Esophagus muscularis mucosa (tissue), 4 donors: ENCODE data around the gene WBP2. TPM values are rescaled to one million over a fixed set of nuclear protein-coding genes. Genes with fewer than 3 reads are reported as not detected.
"Not testable (repeated sequence)": the region's sequence is repeated elsewhere in the genome, so short reads cannot be mapped to it uniquely, and the experiment has no call there.

Source experiments
- DNase-seq: peaks from one replicate; pipeline ENCODE4 v3.0.0-alpha.2; 2017; ENCODE audit errors: extremely low spot score
- H3K27ac ChIP-seq, 4 donors: fragments of 200-600 bp; sonication (generic); replicated peaks in 1 of 4; 1 replicate in 3 of 4; 2 replicates in 1 of 4; pipeline ENCODE4 v1.5.1; 2016 to 2019; ENCODE audit warnings: mild to moderate bottlenecking in 1 of 4
- H3K27me3 ChIP-seq, 4 donors: fragments of 200-600 bp; sonication (generic); one replicate each; pipeline versions ENCODE4 v1.5.1 to v1.6.0; 2016 to 2019
- H3K36me3 ChIP-seq, 4 donors: fragments of 200-600 bp; sonication (generic); one replicate each; pipeline ENCODE4 v1.5.1; 2016 to 2019
- H3K4me1 ChIP-seq, 4 donors: fragments of 200-600 bp; sonication (generic); one replicate each; pipeline ENCODE4 v1.5.1; 2016 to 2019
- H3K4me3 ChIP-seq, 4 donors: fragments of 200-600 bp; sonication (generic); 1 replicate in 2 of 4; 2 replicates in 2 of 4; pipeline ENCODE4 v1.5.1; 2016 to 2019; ENCODE audit warnings: mild to moderate bottlenecking in 4 of 4, moderate library complexity in 1 of 4
- H3K9me3 ChIP-seq, 4 donors: fragments of 200-600 bp; sonication (generic); 1 replicate in 3 of 4; 2 replicates in 1 of 4; pipeline ENCODE4 v1.5.1; 2016 to 2019
- CTCF ChIP-seq, 3 experiments: fragments of 200-600 bp in 2 of 3; fragments of 450-650 bp in 1 of 3; sonication (generic) in 2 of 3; IDR thresholded peaks; one replicate each; pipeline ENCODE4 v1.5.1; 2017 to 2019; ENCODE audit warnings: antibody characterized with exemption in 3 of 3, mild to moderate bottlenecking in 2 of 3, moderate library complexity in 1 of 3
- EP300 ChIP-seq: sonication (generic); formaldehyde crosslinking; IDR thresholded peaks from one replicate; pipeline ENCODE4 v1.6.1; 2017; ENCODE audit warnings: antibody characterized with exemption
- POLR2A ChIP-seq: fragments of 450-650 bp; IDR thresholded peaks from one replicate; pipeline ENCODE4 v1.6.1; 2017; ENCODE audit warnings: antibody characterized with exemption, moderate library complexity, mild to moderate bottlenecking, low read depth
- POLR2AphosphoS5 ChIP-seq, 2 donors: sonication (generic); formaldehyde crosslinking; IDR thresholded peaks; one replicate each; pipeline ENCODE4 v1.6.1; 2017; ENCODE audit warnings: antibody characterized with exemption in 2 of 2
- WGBS: methylation state at CpG from one replicate; pipeline ENCODE4 v1.1.5; 2018; 5-methylcytosine and 5-hydroxymethylcytosine counted together
- intact Hi-C: fragments of 100-400 bp; cut with DNase I; formaldehyde crosslinking; loops from one replicate; pipeline ENCODE4 v1.15.1; 2023
- total RNA-seq, 4 donors: library from RNA; depleted of rRNA; stranded (reverse); fragments of >200 nt; gene quantifications; one replicate each; pipeline versions ENCODE4 v1.1.0 to v1.2.1, GENCODE V29; 2016

The WBP2 gene
- total RNA-seq, 4 donors from 2014 or later: 48.2 to 95.8 (median 85.2) TPM

GRCh38 chr17:75889454-75889853, 34.3 kb upstream of the WBP2 start:
- intact Hi-C loops: no loop called here
- Histone ChIP-seq H3K27ac (no peak overlapping the region), H3K27me3 (no peaks in the 10 kb centered on the region), H3K4me1 (peaks cover 5 to 26% (median 24%) of the 10 kb centered on the region in 4 donors), H3K4me3 (no peak overlapping the region), H3K36me3 (peaks cover 12 to 56% (median 42%) of the 10 kb centered on the region in 4 donors), H3K9me3 (no peaks in the 10 kb centered on the region)
- no peak for DNase-seq
- TF ChIP-seq EP300 (no peak), POLR2A (no peak), POLR2AphosphoS5 (IDR thresholded peaks at IDR 0.05) (no peak), CTCF (IDR thresholded peaks at IDR 0.05) (no peak)
- 78% methylated on average over 3 of the region's 6 CpGs for WGBS

GRCh38 chr17:75888484-75888883, 33.3 kb upstream of the WBP2 start:
- Histone ChIP-seq H3K36me3 (peaks cover 12 to 56% (median 42%) of the 10 kb centered on the region in 4 donors), H3K9me3 (no peaks in the 10 kb centered on the region), H3K4me3 (no peak overlapping the region), H3K27me3 (no peaks in the 10 kb centered on the region), H3K4me1 (peaks cover 0 to 16% (median 14%) of the 10 kb centered on the region in 4 donors), H3K27ac (no peak overlapping the region)
- intact Hi-C loops: no loop called here
- no peak for DNase-seq
- WGBS: 82% methylated on average over 6 of the region's 6 CpGs
- no peak for TF ChIP-seq POLR2A
- TF ChIP-seq EP300: no peak
- no peak for TF ChIP-seq POLR2AphosphoS5 (IDR thresholded peaks at IDR 0.05)
- TF ChIP-seq CTCF (IDR thresholded peaks at IDR 0.05): no peak

- H3K9me3 ChIP-seq, H3K4me3 ChIP-seq, H3K27ac ChIP-seq, intact Hi-C loops, H3K4me1 ChIP-seq, DNase-seq, H3K27me3 ChIP-seq: not testable (repeated sequence)
- H3K36me3 ChIP-seq: peaks cover 4 to 35% (median 23%) of the 10 kb centered on the region in 4 donors
- 88% methylated on average over 9 of the region's 9 CpGs for WGBS
Observed at GRCh38 chr17:75885860-75886259, 30.7 kb upstream of the WBP2 start.

GRCh38 chr17:75885431-75885830, 30.3 kb upstream of the WBP2 start:
- H3K27me3 ChIP-seq: no peaks in the 10 kb centered on the region
- WGBS: 92% methylated on average over 8 of the region's 8 CpGs
- H3K27ac ChIP-seq: no peak overlapping the region
- H3K4me3 ChIP-seq: no peak overlapping the region
- no peaks in the 10 kb centered on the region for H3K4me1 ChIP-seq
- intact Hi-C loops: no loop called here
- TF ChIP-seq CTCF (IDR thresholded peaks at IDR 0.05): no peak
- no peak for TF ChIP-seq POLR2AphosphoS5 (IDR thresholded peaks at IDR 0.05)
- no peak for TF ChIP-seq EP300
- TF ChIP-seq POLR2A: no peak
- DNase-seq: no peak
- H3K9me3 ChIP-seq: no peaks in the 10 kb centered on the region
- H3K36me3 ChIP-seq: peaks cover under 1 to 31% (median 19%) of the 10 kb centered on the region in 4 donors

- intact Hi-C loops: loop anchor here (5.0 kb wide), 1 partner anchor 35 kb away; no protein-coding TSS in a partner anchor
Observed at GRCh38 chr17:75881678-75882454, 26.7 kb upstream of the WBP2 start.

More at GRCh38 chr17:75881678-75882454, 26.7 kb upstream of the WBP2 start:
- TF ChIP-seq CTCF (IDR thresholded peaks at IDR 0.05): no peak
- TF ChIP-seq POLR2A: no peak
- H3K36me3 ChIP-seq: no peaks in the 10 kb centered on the region
- H3K9me3 ChIP-seq: no peaks in the 10 kb centered on the region
- no peak overlapping the region for H3K4me3 ChIP-seq
- H3K27me3 ChIP-seq: no peaks in the 10 kb centered on the region
- H3K4me1 ChIP-seq: peaks cover 8 to 15% (median 10%) of the 10 kb centered on the region in 4 donors
- no peak for DNase-seq
- H3K27ac ChIP-seq: no peak overlapping the region
- whole genome bisulfite sequencing: 89% methylated on average over 12 of the region's 15 CpGs
